ENCODE results near the gene IL31.

GRCh38 chr12:122206976-122207375 lies 33.0 kb upstream of the IL31 start:
- TF ChIP-seq POLR2AphosphoS5 (IDR thresholded peaks at IDR 0.05): no peak
- TF ChIP-seq, protein P1, sequence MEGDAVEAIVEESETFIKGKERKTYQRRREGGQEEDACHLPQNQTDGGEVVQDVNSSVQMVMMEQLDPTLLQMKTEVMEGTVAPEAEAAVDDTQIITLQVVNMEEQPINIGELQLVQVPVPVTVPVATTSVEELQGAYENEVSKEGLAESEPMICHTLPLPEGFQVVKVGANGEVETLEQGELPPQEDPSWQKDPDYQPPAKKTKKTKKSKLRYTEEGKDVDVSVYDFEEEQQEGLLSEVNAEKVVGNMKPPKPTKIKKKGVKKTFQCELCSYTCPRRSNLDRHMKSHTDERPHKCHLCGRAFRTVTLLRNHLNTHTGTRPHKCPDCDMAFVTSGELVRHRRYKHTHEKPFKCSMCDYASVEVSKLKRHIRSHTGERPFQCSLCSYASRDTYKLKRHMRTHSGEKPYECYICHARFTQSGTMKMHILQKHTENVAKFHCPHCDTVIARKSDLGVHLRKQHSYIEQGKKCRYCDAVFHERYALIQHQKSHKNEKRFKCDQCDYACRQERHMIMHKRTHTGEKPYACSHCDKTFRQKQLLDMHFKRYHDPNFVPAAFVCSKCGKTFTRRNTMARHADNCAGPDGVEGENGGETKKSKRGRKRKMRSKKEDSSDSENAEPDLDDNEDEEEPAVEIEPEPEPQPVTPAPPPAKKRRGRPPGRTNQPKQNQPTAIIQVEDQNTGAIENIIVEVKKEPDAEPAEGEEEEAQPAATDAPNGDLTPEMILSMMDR (IDR thresholded peaks at IDR 0.05): no peak

Data from upper lobe of left lung (tissue), 4 donors.